ENCODE measurements around the gene TNRC6A. TPM values are rescaled to one million over a fixed set of nuclear protein-coding genes. Genes with fewer than 3 reads are reported as not detected.
A peak's percentile ranks its signal among the peaks of the same experiment; 100 is the strongest.

The TNRC6A gene
- total RNA-seq, 1 donor from 2014 or later, result 17.5 TPM

DNA sequence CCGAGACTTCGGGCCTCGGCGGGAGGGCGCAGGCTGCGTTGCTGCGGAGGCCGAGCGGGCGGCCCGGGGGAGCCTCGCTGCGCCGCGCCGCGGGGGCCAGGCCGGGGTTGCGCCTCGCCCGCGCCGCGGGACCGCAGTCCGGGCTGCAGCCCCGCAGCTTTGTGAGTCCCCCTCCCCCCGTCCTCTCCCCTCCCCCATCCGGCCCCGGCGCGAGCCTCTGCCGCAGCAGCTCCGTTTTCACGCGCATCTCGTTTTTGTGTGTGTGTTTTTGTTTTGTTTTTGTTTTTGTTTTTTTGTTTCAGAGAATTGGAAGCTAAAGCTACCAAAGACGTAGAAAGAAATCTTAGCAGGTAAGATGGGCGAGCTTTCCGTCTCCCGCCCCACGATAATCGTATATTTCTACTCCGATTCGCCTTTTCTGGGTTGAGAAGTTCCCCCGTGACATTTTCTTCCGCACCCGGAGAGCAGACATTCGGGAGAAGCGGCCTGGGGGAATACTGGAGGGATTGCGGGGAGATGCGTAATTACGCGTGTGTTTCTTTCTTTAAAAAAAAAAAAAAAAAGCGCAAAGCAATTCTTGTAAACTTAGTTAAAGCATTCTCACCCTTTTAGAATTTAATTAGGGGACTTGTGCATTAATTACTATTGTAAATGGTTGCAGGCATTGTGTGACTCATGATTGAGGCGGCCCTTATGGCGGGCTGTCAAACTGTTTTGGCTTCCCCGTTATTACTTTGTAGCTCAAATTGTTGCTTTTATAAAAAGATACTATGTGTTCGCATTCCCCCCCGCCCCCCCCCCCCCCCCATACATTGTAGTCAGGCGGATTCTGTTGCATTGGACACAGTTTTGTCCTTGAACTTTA lies 732 bp downstream of the TNRC6A start:
- Histone ChIP-seq H3K27me3 (ENCODE audit: control insufficient read depth, insufficient read depth, low read length) (no peaks in the 10 kb centered on the region), H3K4me3 (ENCODE audit: low read depth, low read length) (peak overlapping the region; percentile 90), H3K36me3 (ENCODE audit: control insufficient read depth, insufficient read depth, low read length) (no peaks in the 10 kb centered on the region)
- no peak for DNase-seq (ENCODE audit: low read depth)
- TF ChIP-seq, protein P1, sequence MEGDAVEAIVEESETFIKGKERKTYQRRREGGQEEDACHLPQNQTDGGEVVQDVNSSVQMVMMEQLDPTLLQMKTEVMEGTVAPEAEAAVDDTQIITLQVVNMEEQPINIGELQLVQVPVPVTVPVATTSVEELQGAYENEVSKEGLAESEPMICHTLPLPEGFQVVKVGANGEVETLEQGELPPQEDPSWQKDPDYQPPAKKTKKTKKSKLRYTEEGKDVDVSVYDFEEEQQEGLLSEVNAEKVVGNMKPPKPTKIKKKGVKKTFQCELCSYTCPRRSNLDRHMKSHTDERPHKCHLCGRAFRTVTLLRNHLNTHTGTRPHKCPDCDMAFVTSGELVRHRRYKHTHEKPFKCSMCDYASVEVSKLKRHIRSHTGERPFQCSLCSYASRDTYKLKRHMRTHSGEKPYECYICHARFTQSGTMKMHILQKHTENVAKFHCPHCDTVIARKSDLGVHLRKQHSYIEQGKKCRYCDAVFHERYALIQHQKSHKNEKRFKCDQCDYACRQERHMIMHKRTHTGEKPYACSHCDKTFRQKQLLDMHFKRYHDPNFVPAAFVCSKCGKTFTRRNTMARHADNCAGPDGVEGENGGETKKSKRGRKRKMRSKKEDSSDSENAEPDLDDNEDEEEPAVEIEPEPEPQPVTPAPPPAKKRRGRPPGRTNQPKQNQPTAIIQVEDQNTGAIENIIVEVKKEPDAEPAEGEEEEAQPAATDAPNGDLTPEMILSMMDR (IDR thresholded peaks at IDR 0.05; ENCODE audit: insufficient read depth, low read length, poor library complexity, severe bottlenecking), result no peak

DNA sequence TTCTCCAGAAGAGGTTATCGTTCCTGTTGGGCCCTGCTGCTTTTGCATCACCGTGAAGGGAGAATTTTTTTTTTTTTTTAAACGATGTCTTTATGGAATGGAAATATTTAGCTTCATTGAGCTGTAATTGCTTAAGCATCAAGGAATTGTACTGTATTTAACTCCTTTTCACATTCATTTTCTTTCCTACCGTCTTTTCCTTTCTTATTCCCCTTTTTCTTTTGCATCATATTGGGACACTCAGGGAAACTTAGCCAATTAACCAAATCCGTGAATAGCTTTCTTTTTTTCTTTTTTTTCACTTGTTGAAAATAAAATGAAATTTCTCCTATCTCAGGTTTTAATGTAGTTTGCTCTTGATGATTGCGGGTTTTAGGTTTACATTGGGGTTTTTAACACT lies 1.5 kb downstream of the TNRC6A start:
- Histone ChIP-seq H3K27me3 (ENCODE audit: control insufficient read depth, insufficient read depth, low read length) (no peaks in the 10 kb centered on the region), H3K4me3 (ENCODE audit: low read depth, low read length) (peak overlapping the region; percentile 90), H3K36me3 (ENCODE audit: control insufficient read depth, insufficient read depth, low read length) (no peaks in the 10 kb centered on the region)
- DNase-seq (ENCODE audit: low read depth), result no peak
- TF ChIP-seq, protein P1 (IDR thresholded peaks at IDR 0.05; ENCODE audit: insufficient read depth, low read length, poor library complexity, severe bottlenecking), result no peak

DNA sequence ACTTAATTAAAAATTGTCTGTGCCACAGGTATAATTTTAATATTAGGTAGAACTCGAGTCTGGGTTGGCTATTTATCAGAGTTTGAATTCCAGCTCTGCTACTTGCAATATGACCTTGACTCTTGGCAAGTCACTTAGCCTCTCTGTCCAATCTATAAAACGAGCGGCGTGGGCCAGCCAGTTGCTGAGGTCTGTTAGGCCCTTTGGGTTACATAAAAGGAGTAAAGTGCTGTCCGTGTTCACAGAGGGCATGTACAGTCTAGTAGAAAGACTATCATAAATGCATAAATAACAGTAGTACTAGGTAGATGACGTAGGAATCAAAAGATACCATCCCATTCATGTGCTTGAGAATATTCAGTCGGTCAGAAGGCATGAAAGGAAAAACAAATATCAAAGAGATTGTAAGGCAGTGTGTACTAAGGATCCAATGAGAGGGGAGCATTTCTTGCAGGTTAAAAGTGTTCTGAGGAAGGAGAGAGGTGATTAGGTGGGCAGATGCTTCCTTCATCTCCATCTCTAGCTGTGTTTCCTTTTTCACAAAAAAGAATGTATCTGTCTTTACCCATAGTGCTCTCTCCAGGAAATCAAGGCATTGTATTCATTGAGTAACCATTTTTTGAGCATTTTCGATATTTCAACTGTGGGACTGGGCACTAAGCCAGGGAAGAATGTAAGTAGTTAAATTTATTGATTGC lies 2.4 kb downstream of the TNRC6A start:
- Histone ChIP-seq H3K4me3 (ENCODE audit: low read depth, low read length) (no peak overlapping the region), H3K27me3 (ENCODE audit: control insufficient read depth, insufficient read depth, low read length) (no peaks in the 10 kb centered on the region)
- TF ChIP-seq, protein P1 (IDR thresholded peaks at IDR 0.05; ENCODE audit: insufficient read depth, low read length, poor library complexity, severe bottlenecking), result no peak

DNA sequence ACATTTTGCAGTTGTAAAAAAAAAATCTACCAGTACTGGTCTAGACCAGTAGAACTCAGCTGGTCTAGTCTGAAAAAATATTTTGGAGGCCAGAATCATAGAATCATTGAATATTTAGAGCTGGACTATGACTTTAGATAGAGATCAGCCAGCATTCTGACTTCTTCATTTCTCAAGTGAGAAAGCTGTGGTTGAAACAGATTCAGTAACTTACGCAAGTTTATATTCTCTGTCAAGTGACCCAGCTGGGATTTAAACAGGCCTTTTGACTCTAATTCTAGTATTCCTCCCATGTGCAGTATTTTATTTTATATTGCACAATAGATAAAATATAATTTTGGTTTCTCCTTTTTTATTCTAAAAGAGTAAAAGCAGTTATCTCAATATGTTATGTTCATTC lies 4.9 kb downstream of the TNRC6A start:
- no peaks in the 10 kb centered on the region for H3K27me3 ChIP-seq (ENCODE audit: control insufficient read depth, insufficient read depth, low read length)
- no peak overlapping the region for H3K4me3 ChIP-seq (ENCODE audit: low read depth, low read length)

More for the DNA sequence above, 2.4 kb downstream of the TNRC6A start:
- DNase-seq (ENCODE audit: low read depth), result no peak
- no peaks in the 10 kb centered on the region for H3K36me3 ChIP-seq (ENCODE audit: control insufficient read depth, insufficient read depth, low read length)

DNA sequence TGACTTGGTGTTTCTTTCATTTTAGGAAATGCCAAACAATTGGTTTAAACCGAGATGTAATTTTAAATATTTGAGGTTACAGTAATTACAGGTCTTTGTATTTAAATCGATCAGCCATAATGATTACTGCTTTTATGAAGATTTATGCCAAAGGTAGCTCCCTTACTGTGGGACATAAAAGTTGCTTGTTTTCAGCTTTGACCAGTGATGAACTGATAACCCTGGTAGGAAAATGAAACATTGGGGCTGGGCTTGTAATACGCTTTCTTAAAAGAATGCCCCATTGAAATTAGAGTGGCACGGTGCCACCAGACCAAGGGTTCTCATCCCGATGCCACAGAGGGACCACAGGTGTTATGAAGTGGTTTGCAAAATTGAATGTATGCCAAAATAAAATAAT lies 7.3 kb downstream of the TNRC6A start:
- H3K4me3 ChIP-seq (ENCODE audit: low read depth, low read length), result no peak overlapping the region
- no peaks in the 10 kb centered on the region for H3K27me3 ChIP-seq (ENCODE audit: control insufficient read depth, insufficient read depth, low read length)
- no peaks in the 10 kb centered on the region for H3K36me3 ChIP-seq (ENCODE audit: control insufficient read depth, insufficient read depth, low read length)
- DNase-seq (ENCODE audit: low read depth), result no peak
- TF ChIP-seq, protein P1 (IDR thresholded peaks at IDR 0.05; ENCODE audit: insufficient read depth, low read length, poor library complexity, severe bottlenecking), result no peak

More for the DNA sequence above, 4.9 kb downstream of the TNRC6A start:
- TF ChIP-seq, protein P1 (IDR thresholded peaks at IDR 0.05; ENCODE audit: insufficient read depth, low read length, poor library complexity, severe bottlenecking), result no peak
- no peak for DNase-seq (ENCODE audit: low read depth)
- H3K36me3 ChIP-seq (ENCODE audit: control insufficient read depth, insufficient read depth, low read length), result no peaks in the 10 kb centered on the region
